PC-9 (cell line): ENCODE results near the gene FAM120B.

Experiments
- EZH2 ChIP-seq: fragments of 200-600 bp; sonication (generic); IDR thresholded peaks from 2 replicates; pipeline ENCODE4 v1.8.0; 2017; ENCODE audit warnings: antibody characterized with exemption, low read depth
- TF ChIP-seq, protein P1 (sequence below): fragments of 200-600 bp; sonication (generic); conservative IDR thresholded peaks from 2 replicates; pipeline ENCODE4 v1.6.1; 2017; ENCODE audit warnings: mixed run types, antibody characterized with exemption, mild to moderate bottlenecking, moderate library complexity

DNA sequence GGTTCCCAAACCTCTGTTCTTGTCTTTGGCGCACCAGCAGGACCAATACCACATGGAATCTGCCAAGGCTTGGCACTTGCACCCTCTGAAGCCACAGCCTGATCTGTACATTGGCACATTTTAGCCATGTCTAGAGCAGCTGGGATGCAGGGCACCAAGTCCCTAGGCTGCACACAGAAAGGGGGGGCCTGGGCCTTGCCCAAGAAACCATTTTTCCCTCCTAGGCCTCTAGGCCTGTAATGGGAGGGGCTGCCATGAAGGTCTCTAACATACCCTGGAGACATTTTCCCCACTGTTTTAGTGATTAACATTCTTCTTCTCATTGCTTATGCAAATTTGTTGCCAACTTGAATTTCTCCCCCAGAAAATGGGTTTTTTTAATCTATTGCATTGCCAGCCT is 5.4 kb upstream of the FAM120B start:
- no peak for TF ChIP-seq EZH2
- TF ChIP-seq, protein P1, sequence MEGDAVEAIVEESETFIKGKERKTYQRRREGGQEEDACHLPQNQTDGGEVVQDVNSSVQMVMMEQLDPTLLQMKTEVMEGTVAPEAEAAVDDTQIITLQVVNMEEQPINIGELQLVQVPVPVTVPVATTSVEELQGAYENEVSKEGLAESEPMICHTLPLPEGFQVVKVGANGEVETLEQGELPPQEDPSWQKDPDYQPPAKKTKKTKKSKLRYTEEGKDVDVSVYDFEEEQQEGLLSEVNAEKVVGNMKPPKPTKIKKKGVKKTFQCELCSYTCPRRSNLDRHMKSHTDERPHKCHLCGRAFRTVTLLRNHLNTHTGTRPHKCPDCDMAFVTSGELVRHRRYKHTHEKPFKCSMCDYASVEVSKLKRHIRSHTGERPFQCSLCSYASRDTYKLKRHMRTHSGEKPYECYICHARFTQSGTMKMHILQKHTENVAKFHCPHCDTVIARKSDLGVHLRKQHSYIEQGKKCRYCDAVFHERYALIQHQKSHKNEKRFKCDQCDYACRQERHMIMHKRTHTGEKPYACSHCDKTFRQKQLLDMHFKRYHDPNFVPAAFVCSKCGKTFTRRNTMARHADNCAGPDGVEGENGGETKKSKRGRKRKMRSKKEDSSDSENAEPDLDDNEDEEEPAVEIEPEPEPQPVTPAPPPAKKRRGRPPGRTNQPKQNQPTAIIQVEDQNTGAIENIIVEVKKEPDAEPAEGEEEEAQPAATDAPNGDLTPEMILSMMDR, result no peak
